Prostate gland (tissue), 2 donors: Measurements from ENCODE around the gene SYNCRIP.

Source experiments
- CTCF ChIP-seq, 4 experiments: fragments of 200-600 bp in 2 of 4; fragments of 450-650 bp in 2 of 4; sonication (generic) in 2 of 4; IDR thresholded peaks; 1 replicate in 3 of 4; 2 replicates in 1 of 4; pipeline ENCODE4 v1.5.1; 2016 to 2019; ENCODE audit warnings: antibody characterized with exemption in 4 of 4, mild to moderate bottlenecking in 2 of 4, moderate library complexity in 2 of 4
- POLR2A ChIP-seq: fragments of 450-650 bp; IDR thresholded peaks from one replicate; pipeline ENCODE4 v1.6.1; 2016; ENCODE audit warnings: antibody characterized with exemption, mild to moderate bottlenecking
- POLR2AphosphoS5 ChIP-seq: sonication (generic); formaldehyde crosslinking; IDR thresholded peaks from one replicate; pipeline ENCODE4 v1.6.1; 2017; ENCODE audit warnings: antibody characterized with exemption

- no peak for TF ChIP-seq POLR2A
- TF ChIP-seq CTCF (IDR thresholded peaks at IDR 0.05), result no peak
- no peak for TF ChIP-seq POLR2AphosphoS5
Observed at GRCh38 chr6:85594197-85594930, 48.3 kb downstream of the SYNCRIP start.
